ENCODE results near the gene BAMBI. TPM values are rescaled to one million over a fixed set of nuclear protein-coding genes. Genes with fewer than 3 reads are reported as not detected.

BAMBI gene
- total RNA-seq, 1 experiment from 2014 or later, result 6.2 TPM

- no TSS peak for BruUV-seq (replicated peaks)
- POLR2A ChIA-PET, result interaction anchor here (0.6 kb wide), 1 partner anchor 128 kb away, joined by 3 read pairs; no protein-coding TSS in a partner anchor
- no peak for TF ChIP-seq SRF (IDR thresholded peaks at IDR 0.05; ENCODE audit: low read depth)
- TF ChIP-seq ELF1 (IDR thresholded peaks at IDR 0.05; ENCODE audit: borderline replicate concordance, low read depth), result no peak
- no peak for TF ChIP-seq EZH2phosphoT487 (IDR thresholded peaks at IDR 0.05; ENCODE audit: borderline replicate concordance)
Measured at GRCh38 chr10:28687683-28688001, 10.3 kb downstream of the BAMBI start.

GRCh38 chr10:28690545-28690944 is 13.2 kb downstream of the BAMBI start:
- intact Hi-C loops (cut with micrococcal nuclease), result no loop called here
- no peak for DNase-seq (ENCODE audit: low read depth, low spot score)
- no peaks in the 10 kb centered on the region for H4K20me1 ChIP-seq (ENCODE audit: insufficient read depth)
- no peaks in the 10 kb centered on the region for H3K36me3 ChIP-seq (ENCODE audit: control insufficient read depth in 1 of 2, insufficient read depth in 2 of 2, low read length in 2 of 2)
- no peak overlapping the region for H3K4me2 ChIP-seq (ENCODE audit: low read length)
- no peak for ATAC-seq
- H3K9ac ChIP-seq (ENCODE audit: low read length), result no peak overlapping the region
- BruUV-seq (replicated peaks), result no TSS peak
- CTCF ChIA-PET, result interaction anchor here (0.8 kb wide), 1 partner anchor 13 kb away, joined by 3 read pairs; the partner anchor contains the start of gene BAMBI
- no peak overlapping the region for H3K27ac ChIP-seq (ENCODE audit: low read depth, low read length)
- no peak overlapping the region for H2AFZ ChIP-seq (ENCODE audit: low read depth, low read length, poor library complexity, severe bottlenecking)
- POLR2A ChIA-PET, result no interaction called here
- H3K4me3 ChIP-seq (replicated peaks in 1 of 2; ENCODE audit: low read depth in 1 of 2, low read length in 2 of 2), result no peak overlapping the region
- no peaks in the 10 kb centered on the region for H3K4me1 ChIP-seq (ENCODE audit: control insufficient read depth in 1 of 2, insufficient read depth in 2 of 2, low read length in 2 of 2)
- no peaks in the 10 kb centered on the region for H3K9me3 ChIP-seq (ENCODE audit: control insufficient read depth in 1 of 2, insufficient read depth in 1 of 2, low read depth in 1 of 2, low read length in 2 of 2)
- TF ChIP-seq SIN3A (IDR thresholded peaks at IDR 0.05; ENCODE audit: low read depth) (no peak), YY1 (IDR thresholded peaks at IDR 0.05; ENCODE audit: extremely low read depth, insufficient replicate concordance, low read depth, low read length) (no peak), POLR2A (IDR thresholded peaks at IDR 0.05; ENCODE audit: borderline replicate concordance, extremely low read depth, insufficient read depth, insufficient read length) (no peak), ATF3 (IDR thresholded peaks at IDR 0.05) (no peak), EGR1 (IDR thresholded peaks at IDR 0.05; ENCODE audit: low read depth) (no peak), RAD21 (IDR thresholded peaks at IDR 0.05; ENCODE audit: low read depth) (no peak), MAX (IDR thresholded peaks at IDR 0.05) (no peak), ZNF274 (IDR thresholded peaks at IDR 0.05; ENCODE audit: low read depth, low read length) (no peak), CEBPB (IDR thresholded peaks at IDR 0.05; ENCODE audit: low read depth) (no peak), POLR2AphosphoS5 (IDR thresholded peaks at IDR 0.05; ENCODE audit: low read depth, low read length) (no peak), TCF7L2 (IDR thresholded peaks at IDR 0.05; ENCODE audit: borderline replicate concordance, extremely low read depth, insufficient read depth, insufficient read length) (no peak), CTCF (IDR thresholded peaks at IDR 0.05 in 2 of 3, conservative IDR thresholded peaks at IDR 0.05 in 1 of 3; ENCODE audit: borderline replicate concordance in 1 of 3, insufficient read depth in 1 of 3, low read depth in 2 of 3, low read length in 2 of 3) (no peak), FOSL1 (IDR thresholded peaks at IDR 0.05; ENCODE audit: low read depth) (no peak), EZH2 (IDR thresholded peaks at IDR 0.05) (no peak)
- H3K79me2 ChIP-seq (ENCODE audit: insufficient read depth, low read length), result no peaks in the 10 kb centered on the region
- no peaks in the 10 kb centered on the region for H3K9me2 ChIP-seq (ENCODE audit: insufficient read depth)
- H3K27me3 ChIP-seq (ENCODE audit: insufficient read depth, low read length), result no peaks in the 10 kb centered on the region
- RAD21 ChIA-PET (ENCODE audit: low non-redundant PET in 1 of 2, low total read pairs in 2 of 2, uncharacterized antibody in 2 of 2, unreplicated experiment in 2 of 2), result no interaction called here

More at GRCh38 chr10:28687683-28688001, 10.3 kb downstream of the BAMBI start:
- Histone ChIP-seq H3K36me3 (ENCODE audit: control insufficient read depth in 1 of 2, insufficient read depth in 2 of 2, low read length in 2 of 2) (peaks cover 0 to 5% of the 10 kb centered on the region in 2 experiments; a peak in 1 of 4 replicates), H2AFZ (ENCODE audit: low read depth, low read length, poor library complexity, severe bottlenecking) (no peak overlapping the region), H3K9me3 (ENCODE audit: control insufficient read depth in 1 of 2, insufficient read depth in 1 of 2, low read depth in 1 of 2, low read length in 2 of 2) (no peaks in the 10 kb centered on the region), H3K9ac (ENCODE audit: low read length) (no peak overlapping the region), H4K20me1 (ENCODE audit: insufficient read depth) (no peaks in the 10 kb centered on the region), H3K4me1 (ENCODE audit: control insufficient read depth in 1 of 2, insufficient read depth in 2 of 2, low read length in 2 of 2) (peaks cover 0 to 3% of the 10 kb centered on the region in 2 experiments; a peak in 1 of 4 replicates), H3K27ac (ENCODE audit: low read depth, low read length) (no peak overlapping the region), H3K79me2 (ENCODE audit: insufficient read depth, low read length) (no peaks in the 10 kb centered on the region), H3K27me3 (ENCODE audit: insufficient read depth, low read length) (no peaks in the 10 kb centered on the region), H3K4me3 (replicated peaks in 1 of 2; ENCODE audit: low read depth in 1 of 2, low read length in 2 of 2) (no peak overlapping the region), H3K4me2 (ENCODE audit: low read length) (no peak overlapping the region), H3K9me2 (ENCODE audit: insufficient read depth) (no peaks in the 10 kb centered on the region)
- ATAC-seq (no peak), DNase-seq (ENCODE audit: low read depth, low spot score) (no peak)
- intact Hi-C loops (cut with micrococcal nuclease), result no loop called here
- RAD21 ChIA-PET (ENCODE audit: low non-redundant PET in 1 of 2, low total read pairs in 2 of 2, uncharacterized antibody in 2 of 2, unreplicated experiment in 2 of 2), result no interaction called here
- CTCF ChIA-PET, result interaction anchor here (1.1 kb wide), 1 partner anchor 11 kb away, joined by 3 read pairs; no protein-coding TSS in a partner anchor
